ENCODE data around the gene POR. TPM values are rescaled to one million over a fixed set of nuclear protein-coding genes. Genes with fewer than 3 reads are reported as not detected.
"Not testable (repeated sequence)": the region's sequence is repeated elsewhere in the genome, so short reads cannot be mapped to it uniquely, and the experiment has no call there.

POR gene
- total and polyA plus RNA-seq, 7 donors: 20.4 to 98.9 (median 39.3) TPM

DNA sequence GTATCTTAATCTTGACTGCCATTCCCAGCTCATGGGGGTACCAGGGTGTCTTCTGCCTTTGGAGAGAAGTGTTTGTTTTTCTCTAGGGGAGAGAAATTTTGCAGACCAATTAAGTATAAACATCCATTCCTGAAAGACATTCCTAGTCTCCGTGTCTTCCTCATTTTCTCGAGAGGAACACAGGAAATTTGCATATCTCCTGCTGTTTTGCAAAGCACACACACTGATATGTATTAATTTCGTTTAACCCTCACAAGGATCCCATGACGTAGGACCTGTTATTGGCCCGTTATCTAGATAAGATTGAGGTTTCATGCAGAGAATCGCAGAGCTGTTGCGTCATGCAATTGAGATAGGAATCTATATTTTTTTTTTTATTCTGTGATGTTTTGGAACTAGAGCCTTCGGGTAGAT is 35.2 kb upstream of the POR start:
- no peaks in the 10 kb centered on the region for H3K27me3 ChIP-seq

DNA sequence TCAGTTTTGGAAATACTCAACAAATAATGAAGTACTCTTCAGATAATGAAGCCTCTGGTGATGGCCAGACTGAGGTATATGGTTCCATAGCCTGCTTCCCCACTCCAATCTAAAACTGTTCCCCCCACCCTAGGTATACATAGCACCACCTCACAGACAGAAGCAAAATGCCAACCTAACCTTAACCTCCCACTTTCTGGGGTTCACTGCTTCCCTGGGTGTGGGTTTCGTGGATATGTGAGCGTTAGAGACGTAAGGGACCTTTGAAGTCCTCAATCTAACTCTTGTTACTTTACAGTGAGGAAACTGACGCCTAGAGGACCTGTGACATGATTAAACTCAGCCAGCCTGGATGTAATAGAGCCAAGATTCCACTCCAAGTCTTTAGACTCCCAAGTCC is 34.7 kb upstream of the POR start:
- DNase-seq: no peak
- Histone ChIP-seq H3K4me1 (peaks cover 0 to 23% (median 16%) of the 10 kb centered on the region in 4 donors), H3K36me3 (peaks cover 8 to 45% (median 36%) of the 10 kb centered on the region in 4 donors), H3K27ac (peak overlapping the region in 1 of 4 donors; percentile 85), H3K27me3 (no peaks in the 10 kb centered on the region), H3K9me3 (no peaks in the 10 kb centered on the region), H3K4me3 (no peak overlapping the region)
- 79 to 92% methylated on average over 4 of the region's 4 CpGs for WGBS, 2 donors
- intact Hi-C loops (cut with DNase I): no loop called here
- TF ChIP-seq POLR2AphosphoS5 (IDR thresholded peaks at IDR 0.05) (no peak), EP300 (IDR thresholded peaks at IDR 0.05) (no peak), CTCF (IDR thresholded peaks at IDR 0.05) (no peak), POLR2A (IDR thresholded peaks at IDR 0.05) (no peak)

More for the DNA sequence above, 35.2 kb upstream of the POR start:
- Histone ChIP-seq H3K9me3 (no peaks in the 10 kb centered on the region), H3K36me3 (peaks cover 8 to 41% (median 32%) of the 10 kb centered on the region in 4 donors), H3K27ac (peak overlapping the region in 3 of 4 donors; percentile 82 to 85 (median 84)), H3K4me3 (peak overlapping the region; percentile 66 to 85 (median 76)), H3K4me1 (peaks cover 0 to 23% (median 16%) of the 10 kb centered on the region in 4 donors)
- TF ChIP-seq EP300 (IDR thresholded peaks at IDR 0.05) (no peak), POLR2A (IDR thresholded peaks at IDR 0.05) (no peak), POLR2AphosphoS5 (IDR thresholded peaks at IDR 0.05) (no peak), CTCF (IDR thresholded peaks at IDR 0.05) (no peak)
- no peak for DNase-seq
- intact Hi-C loops (cut with DNase I): loop anchor here (1.0 to 2.0 kb wide), 3 partner anchors 35 to 115 kb away; partner anchors contain the start of genes POR and TMEM120A
- WGBS, 2 donors: 8 to 23% methylated on average over 8 of the region's 8 CpGs

GRCh38 chr7:75881436-75882095 is 33.4 kb upstream of the POR start:
- H3K27ac ChIP-seq: no peak overlapping the region
- peaks cover 0 to 23% (median 16%) of the 10 kb centered on the region in 4 donors for H3K4me1 ChIP-seq
- TF ChIP-seq POLR2AphosphoS5 (IDR thresholded peaks at IDR 0.05): no peak
- no peak for TF ChIP-seq EP300 (IDR thresholded peaks at IDR 0.05)
- no peak for TF ChIP-seq POLR2A (IDR thresholded peaks at IDR 0.05)
- no peak for TF ChIP-seq CTCF (IDR thresholded peaks at IDR 0.05)
- no peak for DNase-seq
- H3K4me3 ChIP-seq: no peak overlapping the region
- peaks cover 8 to 59% (median 41%) of the 10 kb centered on the region in 4 donors for H3K36me3 ChIP-seq
- no peaks in the 10 kb centered on the region for H3K27me3 ChIP-seq
- WGBS, 2 donors: 90 to 92% methylated on average over 23 of the region's 23 CpGs
- intact Hi-C loops (cut with DNase I): no loop called here
- no peaks in the 10 kb centered on the region for H3K9me3 ChIP-seq

GRCh38 chr7:75883265-75883824 is 31.6 kb upstream of the POR start:
- H3K4me1 ChIP-seq: peaks cover 0 to 19% (median 13%) of the 10 kb centered on the region in 4 donors
- H3K4me3 ChIP-seq; H3K9me3 ChIP-seq; intact Hi-C loops (cut with DNase I); H3K27ac ChIP-seq; H3K27me3 ChIP-seq; DNase-seq: not testable (repeated sequence)
- 91 to 94% methylated on average over 13 of the region's 13 CpGs for WGBS, 2 donors
- H3K36me3 ChIP-seq: peaks cover 13 to 75% (median 46%) of the 10 kb centered on the region in 4 donors

- intact Hi-C loops (cut with DNase I): no loop called here
- WGBS, 2 donors: 25 to 77% methylated on average over 5 of the region's 5 CpGs
- H3K27me3 ChIP-seq: no peaks in the 10 kb centered on the region
- no peak for DNase-seq
- H3K27ac ChIP-seq: no peak overlapping the region
- no peak overlapping the region for H3K4me3 ChIP-seq
- peaks cover 13 to 78% (median 48%) of the 10 kb centered on the region in 4 donors for H3K36me3 ChIP-seq
- H3K4me1 ChIP-seq: peaks cover 0 to 16% (median 9%) of the 10 kb centered on the region in 4 donors
- no peaks in the 10 kb centered on the region for H3K9me3 ChIP-seq
- no peak for TF ChIP-seq EP300 (IDR thresholded peaks at IDR 0.05)
- TF ChIP-seq POLR2AphosphoS5 (IDR thresholded peaks at IDR 0.05): no peak
- no peak for TF ChIP-seq CTCF (IDR thresholded peaks at IDR 0.05)
- TF ChIP-seq POLR2A (IDR thresholded peaks at IDR 0.05): no peak
Measured at GRCh38 chr7:75884476-75884875, 30.5 kb upstream of the POR start.

All from sigmoid colon (tissue), 7 donors.